CMK (cell line): ENCODE results near the gene TMEM229B.

Experiments used
- DNase-seq: peaks from one replicate; pipeline ENCODE4 v3.0.0-alpha.2; 2010; ENCODE audit warnings: low read depth

Gene TMEM229B

DNA sequence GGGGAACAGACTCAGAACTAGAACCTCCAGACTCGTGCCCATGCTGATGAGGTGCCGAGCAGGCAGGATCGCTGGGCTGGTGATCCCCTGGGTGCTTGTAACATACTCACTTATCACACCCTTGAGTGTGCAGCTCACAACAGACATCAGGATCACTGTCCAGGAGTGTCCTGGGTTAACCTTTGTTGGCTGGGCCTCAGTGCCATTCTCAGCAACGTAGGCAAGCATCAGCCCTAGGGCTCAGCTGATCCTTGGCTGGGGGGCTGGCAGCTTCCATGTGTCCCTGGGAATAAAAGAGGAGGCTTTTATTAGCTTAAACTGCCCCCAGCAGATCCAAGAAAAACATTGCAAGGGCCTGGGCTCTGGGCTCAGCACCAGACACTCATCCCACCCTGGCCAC lies 1.6 kb downstream of the TMEM229B start:
- DNase-seq = no peak

DNA sequence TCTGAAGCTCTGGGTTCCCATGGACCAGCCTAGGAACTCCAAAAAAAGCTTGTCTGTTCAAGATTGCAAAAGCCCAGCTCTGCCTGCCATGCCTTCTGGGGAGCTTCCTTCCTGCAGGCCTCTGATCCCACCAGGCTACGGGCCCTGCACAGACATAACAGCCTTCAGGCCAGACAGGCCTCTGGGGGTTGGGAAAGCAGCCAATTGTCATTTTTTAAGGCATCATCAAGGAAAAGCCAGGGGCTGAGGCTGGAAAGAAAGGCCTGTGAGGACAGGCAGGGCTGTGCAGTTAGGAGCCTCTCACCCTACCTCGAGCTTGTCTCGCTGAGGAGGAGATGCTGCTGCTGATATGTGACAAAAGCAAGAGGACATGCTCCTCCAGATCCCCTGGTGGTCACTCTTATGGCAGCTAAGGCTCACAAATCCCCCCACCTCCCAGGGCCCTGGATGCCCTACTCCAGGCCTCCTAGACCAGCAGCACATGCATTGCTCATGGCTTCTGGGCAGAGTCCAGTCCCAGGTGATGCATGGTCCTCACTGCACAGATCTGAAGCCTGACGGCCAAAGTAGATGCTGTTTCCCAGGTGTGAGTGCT lies 2.9 kb downstream of the TMEM229B start:
- no peak for DNase-seq

DNA sequence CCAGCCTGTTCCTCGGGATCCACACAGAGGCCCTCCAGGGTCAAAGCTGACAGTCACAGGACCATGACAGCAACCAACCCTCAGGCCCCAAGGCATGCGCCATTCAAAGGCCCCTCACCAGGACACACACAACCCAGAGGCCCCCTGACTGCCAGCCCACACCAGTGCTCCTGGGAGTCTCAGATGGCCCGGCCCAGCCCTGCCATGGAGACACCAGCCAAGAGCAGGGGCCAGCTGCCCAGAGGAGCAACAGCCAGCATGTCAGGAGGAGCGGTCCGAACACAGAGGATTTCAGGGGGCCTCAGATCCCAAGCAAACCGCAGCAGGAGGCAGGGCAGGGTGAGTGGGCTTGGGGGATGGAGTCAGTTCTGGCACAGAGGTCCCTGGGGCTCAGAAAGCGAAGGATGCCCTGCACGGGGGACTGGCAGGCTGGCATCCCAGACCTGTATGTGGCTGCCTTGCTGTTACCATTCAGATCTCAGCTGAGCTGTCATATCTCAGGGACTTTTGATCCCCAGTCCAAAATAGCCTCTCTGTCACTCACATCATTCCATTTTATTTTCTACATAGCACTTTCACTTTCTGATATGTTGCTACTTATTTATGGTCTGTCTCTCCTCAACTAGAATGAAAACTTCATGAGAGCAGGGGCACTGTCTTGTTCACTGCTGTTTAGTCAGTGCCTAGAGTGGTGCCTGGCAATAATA lies 4.8 kb downstream of the TMEM229B start:
- DNase-seq = no peak

DNA sequence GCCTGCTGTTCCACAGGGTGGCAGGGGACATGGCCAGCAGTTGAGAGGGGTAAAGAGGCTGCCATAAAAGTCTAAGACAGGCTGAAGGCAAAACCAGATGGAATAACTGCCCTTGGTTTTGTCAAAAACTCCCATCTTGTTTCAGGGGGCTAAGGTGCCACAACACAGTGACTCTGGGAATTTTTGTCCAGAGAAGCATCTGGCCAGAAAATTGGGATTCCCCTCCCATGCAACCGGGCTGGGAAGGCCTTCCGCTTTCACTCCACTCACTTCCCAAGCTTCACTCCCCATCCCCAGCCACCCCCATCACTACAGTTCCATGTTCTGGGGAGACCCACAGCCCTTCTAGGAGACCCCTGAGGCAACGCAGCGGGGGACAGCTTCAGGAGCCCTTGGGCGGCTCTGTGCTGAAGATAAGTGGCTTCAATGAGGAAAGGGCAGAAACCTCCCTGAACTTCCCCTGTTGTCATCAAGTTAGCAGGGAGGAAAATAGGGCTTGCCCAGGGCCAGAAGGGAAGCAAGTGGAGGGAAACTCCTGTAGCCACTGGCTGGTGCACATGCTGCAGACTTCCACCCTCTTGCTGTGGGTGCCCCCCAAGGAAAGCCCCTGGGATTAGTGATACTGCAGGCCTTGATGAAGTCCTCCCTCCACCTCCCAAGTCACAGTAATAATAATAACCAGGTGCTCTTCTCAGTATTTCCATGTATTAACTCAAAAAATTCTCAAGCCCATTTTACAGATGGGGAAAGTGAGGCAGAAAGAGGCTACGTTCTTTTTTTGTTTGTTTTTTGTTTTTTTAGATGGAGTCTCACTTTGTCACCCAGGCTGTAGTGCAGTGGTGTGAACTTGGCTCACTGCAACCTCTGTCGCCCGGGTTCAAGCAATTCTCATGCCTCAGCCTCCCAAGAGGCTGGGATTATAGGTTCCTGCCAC lies 6.0 kb downstream of the TMEM229B start:
- no peak for DNase-seq

DNA sequence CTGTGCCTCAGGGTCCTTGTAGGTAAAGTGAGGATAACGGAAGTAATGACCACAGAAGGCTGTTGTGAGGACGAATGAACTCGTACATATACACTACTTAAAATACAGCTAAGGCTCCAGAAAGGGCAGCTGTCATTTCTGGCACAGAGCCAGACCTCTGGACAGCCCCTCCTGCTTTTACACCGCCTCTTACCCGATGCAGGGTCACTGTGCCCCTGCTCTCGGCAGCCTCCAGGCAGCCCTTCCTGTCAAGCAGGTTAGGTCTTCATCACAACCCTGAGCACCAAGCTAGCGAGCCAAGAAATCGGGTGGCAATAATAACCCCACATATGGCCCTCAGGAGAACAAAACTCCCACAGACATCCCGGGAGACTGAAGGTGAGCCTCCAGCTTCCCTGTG lies 8.5 kb downstream of the TMEM229B start:
- no peak for DNase-seq

DNA sequence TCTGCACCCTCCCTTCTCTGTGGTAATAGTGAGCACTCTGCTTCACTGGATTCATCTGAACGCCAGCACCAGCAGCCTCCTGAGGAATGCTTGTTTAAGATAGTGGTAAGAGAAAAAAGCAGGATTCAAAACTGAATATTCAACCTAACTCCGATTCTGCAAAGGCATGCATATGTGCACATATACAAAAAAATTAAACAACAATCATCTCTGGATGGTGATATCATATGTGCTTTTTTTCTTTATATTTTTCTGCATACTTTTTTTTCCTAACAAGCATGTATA lies 9.8 kb downstream of the TMEM229B start:
- no peak for DNase-seq

DNA sequence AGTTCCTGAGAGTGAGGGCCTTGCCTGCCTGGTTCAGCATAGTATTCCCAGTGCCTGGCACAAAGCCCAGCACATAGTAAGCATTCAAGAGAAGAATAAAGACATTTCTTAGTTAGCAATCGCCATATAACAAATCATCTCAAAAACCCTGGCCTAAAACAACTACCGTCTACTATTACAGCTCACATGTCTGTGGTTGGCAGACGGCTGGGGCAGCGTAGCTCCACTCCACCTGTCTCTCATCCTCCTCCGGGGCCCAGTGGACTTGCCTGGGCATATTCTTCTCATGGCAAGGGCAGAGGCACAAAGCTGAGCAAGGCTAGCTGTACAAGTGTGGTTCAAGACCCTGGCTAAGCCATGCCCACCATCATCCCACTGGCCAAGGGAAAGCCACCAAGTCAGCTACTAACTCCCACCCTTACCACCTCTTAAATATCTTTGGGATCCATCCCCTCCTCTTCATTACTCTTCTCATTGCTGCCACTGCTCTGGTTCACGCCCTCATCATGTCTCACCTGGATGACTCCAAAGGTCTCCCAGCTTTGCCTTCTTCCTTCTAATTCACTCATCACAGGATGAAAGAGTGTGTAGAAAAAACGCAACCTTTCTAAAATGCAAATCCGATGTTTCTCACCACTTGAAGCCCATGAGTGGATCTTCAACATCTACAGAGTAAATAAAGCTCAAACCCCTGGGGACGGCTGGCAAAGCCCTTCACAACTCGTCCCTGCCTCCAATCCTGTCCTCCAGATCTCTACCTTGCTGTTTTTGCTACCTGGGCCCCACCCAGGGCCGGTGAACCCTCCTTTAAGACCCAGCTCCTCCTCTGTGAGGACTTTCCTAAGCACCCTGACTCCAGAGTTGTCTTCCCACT lies 10.4 kb downstream of the TMEM229B start:
- DNase-seq = no peak

DNA sequence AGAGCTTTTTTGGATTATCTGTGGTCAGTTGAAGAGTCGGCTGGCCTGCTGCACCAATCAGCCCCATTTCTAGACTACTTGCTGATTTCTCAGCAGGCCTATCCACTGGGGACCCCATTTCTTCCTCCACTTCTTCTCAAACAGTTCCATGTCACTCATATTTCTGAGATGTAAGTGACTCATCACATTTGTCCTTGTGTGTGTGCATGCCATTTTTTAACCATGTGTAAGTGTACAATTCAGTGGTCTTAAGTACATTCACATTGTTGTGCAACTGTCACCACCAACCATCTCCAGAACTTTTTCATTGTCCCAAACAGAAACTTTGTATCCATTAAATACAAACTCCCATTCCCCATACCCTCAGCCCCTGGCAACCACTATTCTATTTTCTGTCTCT lies 14.2 kb downstream of the TMEM229B start:
- DNase-seq = no peak

DNA sequence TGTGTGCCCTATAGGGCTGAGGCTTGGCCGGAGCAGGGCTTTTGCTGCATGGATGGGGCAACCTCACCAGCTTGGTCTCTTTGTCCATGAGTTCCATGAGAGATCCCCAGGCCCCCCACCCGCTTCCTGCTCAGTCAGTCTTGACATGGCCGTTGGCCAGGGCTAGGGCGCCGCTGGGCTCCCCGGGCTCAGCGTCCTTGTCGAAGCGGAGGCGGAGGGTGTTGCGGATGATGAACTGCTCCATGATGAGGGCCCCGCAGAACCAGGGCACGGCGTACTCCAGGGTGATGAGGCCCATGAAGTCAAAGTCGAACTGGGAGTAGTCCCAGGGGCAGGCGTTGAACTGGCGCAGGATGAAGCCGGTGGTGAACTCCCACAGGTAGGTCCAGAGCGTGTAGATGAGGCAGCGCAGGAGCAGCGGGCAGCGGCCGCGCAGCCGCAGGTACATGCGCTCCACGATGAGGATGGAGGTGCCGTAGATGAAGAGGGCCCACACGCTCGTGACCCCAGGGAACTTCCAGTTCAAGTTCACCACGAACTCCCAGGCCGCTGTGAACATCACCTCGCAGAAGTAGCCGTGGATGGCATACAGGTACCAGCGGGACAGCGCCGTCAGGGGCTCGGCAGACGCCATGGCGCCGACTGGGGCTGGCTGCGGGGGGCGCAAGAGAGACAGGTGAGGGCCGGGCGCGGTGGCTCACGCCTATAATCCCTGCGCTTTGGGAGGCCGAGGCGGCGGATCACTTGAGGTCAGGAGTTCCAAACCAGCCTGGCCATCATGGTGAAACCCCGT lies 15.0 kb downstream of the TMEM229B start:
- DNase-seq = no peak

DNA sequence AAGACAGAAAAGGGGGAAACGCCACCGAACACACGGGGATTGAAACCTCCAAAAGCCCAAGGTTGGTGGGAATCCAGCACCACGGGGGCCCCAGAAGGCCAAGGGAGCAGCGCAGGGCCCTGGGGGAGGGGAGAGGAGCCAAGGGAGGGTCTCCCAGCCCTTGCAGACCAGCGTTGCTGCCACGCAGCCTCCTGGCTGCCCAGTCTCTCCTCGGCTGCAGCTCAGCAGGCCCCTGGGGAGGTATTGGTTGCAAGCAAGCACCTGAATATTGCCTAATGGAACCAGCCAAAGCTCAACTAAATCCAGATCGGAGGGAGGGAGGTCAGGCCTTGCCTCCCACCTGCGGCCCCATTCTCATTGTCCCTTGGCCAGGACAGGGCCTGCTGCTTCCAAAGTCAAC lies 15.8 kb downstream of the TMEM229B start:
- DNase-seq = no peak

DNA sequence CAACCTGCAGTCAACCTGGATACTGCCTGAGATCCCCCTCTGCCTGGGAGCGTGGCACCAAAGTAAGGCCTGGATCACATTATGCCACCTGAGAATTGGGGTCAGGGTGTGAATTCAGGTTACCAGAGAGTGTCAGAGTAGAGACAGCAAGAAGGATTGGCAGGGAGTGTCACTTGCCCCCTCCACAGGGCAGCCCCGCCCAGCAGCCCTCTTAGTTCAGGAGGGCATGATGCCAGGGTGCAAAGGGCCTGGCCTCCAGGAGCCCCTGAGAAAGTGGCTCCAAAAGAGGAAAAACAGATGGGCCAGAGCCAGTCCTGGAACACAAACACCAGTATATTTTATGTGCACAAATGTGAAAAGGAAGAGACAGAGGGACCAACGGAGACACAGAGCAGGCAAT lies 18.6 kb downstream of the TMEM229B start:
- DNase-seq = no peak

DNA sequence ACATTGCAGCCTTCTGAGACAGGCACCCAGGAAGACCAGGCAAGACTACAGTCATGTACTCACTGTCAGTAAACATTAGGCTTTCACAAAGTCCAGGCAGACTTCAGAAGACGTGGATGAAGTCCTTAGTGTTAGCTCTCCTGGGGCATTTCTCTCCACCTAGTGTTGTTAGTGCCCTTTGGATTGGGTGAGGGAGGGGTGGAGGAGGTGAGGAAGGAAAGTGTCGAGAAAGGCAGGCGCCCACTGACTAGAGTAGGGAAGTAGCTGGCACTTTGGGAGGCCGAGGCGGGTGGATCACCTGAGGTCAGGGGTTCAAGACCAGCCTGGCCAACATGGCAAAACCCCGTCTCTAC lies 20.2 kb downstream of the TMEM229B start:
- no peak for DNase-seq

DNA sequence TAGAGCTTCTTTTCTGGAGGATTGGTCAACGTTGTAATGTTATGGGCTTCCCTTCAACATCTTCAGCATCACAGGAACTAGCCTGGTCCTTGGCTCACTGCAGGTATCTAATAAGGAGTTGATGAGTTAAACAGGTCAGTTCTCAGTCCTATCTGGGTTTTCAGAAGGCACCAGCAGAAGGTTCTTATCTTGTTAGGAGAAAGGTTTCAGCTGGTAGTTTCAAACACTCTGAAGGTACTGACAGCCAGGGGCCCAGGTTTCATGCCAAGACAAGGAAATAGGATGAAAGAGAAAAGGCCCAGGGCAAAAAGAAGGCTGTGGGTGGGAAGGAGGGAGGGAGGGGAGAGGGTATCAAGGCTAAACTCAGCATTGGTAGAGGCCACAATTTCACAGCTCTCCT lies 21.4 kb downstream of the TMEM229B start:
- no peak for DNase-seq

DNA sequence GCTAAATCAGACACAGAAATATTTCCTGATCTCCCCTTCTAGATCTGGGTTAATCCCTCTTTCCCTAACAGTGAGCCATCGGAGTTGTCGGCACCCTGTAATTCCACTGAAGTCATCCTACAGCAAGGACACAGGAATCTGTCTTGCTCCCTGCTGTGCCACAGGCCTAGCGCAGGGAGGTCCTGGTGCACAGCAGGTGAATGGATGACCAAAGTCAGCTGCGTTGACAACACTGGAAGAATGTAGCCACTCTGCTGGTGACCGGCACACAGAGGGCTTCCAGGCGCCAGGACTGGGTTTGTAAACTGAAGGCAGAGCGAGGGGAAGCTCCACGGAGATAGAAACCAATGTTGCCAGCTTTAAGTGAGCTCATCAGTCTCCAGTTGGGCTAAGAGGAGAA lies 23.6 kb downstream of the TMEM229B start:
- no peak for DNase-seq

DNA sequence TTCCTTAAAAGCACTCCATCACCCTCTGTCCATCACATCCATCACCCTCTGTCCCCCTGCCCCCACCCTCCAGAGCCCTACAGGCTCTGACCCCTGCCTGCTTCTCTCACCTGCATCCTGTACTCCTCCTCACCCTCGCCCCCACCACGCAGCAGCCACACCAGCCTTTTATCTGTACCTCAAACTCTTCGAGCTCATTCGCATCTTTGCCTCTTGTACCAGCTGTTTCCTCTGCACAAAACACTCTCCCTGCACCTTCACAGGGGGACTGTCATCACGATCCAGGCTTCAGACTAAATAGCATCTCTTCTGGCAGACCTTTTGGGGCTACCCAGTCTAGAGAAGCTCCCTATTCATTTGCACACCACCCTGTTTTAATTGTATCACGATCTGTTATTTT lies 24.1 kb downstream of the TMEM229B start:
- DNase-seq = no peak

DNA sequence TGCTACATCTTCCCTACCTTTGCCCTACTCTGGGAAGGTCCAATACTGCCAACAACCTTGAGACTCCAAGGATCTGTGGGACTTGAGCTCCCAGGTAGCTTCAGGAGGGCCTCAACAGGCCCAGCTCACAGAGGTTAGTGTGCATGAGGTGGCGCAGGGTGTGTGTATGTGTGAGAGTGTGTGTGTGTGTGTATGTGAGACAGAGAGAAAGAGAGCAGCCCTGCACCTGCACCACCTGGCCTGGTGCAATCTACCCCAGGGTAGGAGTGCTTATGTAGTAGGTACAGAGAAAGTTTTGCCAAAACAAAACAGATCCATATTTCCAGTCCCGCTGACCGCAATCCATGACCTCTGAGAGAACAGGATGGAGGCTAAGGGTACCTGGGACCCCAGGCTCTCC lies 24.6 kb downstream of the TMEM229B start:
- no peak for DNase-seq

DNA sequence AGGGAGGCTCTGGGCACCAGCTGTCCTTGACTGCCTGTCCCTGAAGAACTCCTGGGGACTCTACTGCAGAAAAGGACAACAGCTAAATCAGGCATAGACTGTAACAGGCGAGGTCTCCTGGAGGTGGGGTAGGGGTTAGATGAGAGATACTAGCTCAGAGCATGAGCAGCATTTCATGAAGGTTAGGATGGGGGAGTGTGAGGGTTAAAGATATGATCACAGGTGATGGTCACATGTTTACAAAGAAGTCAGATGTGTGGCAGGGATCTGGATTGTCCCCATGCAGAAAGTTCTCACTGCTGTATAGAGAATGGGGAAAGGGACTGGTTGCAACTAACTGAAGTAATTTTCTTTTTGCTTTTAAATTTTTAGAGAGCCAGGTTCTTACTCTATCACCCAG lies 26.5 kb downstream of the TMEM229B start:
- DNase-seq = no peak

DNA sequence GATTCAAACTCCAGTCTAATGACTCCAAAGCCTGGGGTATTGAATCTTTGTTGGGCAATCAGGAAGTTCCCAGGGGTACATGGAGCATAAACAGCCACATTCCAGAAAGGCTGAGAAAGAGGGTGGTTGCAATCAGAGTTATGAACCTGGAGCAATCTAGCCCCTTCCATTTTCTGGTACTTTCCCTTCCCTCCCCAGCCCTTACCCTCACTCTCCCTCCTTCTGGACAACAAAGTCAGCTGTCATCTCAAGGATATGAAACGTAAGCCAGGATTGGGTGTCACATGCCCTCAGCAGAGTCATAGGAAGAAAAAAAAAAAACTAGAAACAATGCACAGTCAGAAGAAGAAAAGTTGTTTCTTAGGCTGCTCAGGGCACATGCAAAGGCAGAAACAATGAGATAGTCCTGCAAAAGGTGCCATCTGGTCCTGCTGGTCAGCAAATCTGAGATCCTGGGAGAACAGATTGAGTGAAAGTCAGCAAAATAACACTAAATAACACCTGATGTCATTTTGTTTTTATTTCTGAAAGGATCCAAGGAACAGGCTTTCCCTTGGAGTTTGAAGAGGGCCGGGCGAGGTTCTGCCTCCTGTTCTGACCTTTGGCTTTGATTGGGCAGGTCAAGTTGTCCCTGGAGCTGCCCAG lies 27.1 kb downstream of the TMEM229B start:
- DNase-seq = no peak

DNA sequence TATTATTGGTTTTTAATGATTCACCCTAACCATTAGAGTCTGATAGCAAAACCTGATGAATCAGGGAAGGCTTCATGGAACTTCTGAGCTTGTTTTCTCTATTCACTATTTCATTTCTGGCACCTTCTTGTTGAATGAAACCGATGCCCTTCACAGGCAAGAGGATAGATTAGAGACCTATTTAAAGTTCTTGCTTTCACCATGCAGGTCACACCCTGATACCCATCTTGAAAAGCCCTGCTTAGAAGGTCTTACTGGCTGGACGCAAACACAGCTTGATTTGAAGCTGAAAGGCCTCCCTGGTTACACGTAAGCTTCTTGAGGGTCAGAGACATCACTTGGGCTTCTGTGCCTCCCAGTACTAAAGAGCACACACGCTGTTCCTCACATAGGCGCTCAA lies 29.2 kb downstream of the TMEM229B start:
- DNase-seq = no peak

DNA sequence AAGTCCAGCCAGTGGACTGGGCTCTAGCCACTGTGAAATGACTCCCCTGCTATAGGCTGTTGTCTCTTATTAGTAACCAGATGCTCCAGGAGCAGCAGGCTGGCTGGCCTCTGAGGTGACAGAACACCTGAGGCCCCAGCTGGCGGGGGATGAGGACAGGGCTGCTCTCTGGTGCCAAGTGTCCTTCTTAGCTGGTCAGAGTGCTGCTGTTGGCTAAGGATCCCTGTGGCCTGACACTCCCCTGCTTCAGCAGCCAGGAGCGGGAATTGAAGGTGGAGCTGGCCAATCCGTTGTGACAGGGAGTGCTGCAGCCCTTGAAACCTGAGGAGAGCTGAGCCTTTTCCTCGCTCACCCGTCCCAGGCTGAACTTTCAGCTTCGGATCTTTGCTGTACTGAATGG lies 30.7 kb downstream of the TMEM229B start:
- no peak for DNase-seq

DNA sequence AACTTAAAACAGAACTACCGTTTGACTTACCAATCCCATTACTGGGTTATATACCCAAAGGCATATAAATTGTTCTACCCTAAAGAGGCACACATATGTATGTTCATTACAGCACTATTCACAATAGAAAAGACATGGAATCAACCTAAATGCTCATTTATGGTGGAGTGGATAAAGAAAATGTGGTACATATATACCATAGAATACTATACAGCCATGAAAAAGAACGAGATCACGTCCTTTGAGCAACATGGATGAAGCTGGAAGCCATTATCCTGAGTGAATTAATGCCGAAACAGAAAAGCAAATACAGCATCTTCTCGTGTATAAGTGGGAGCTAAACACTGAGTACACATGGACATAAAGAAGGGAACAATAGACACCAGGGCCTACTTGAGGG lies 31.8 kb downstream of the TMEM229B start:
- DNase-seq = no peak
